ENCODE measurements around the gene C6orf15. TPM values are rescaled to one million over a fixed set of nuclear protein-coding genes. Genes with fewer than 3 reads are reported as not detected.

C6orf15 gene
- total RNA-seq, 1 experiment from 2014 or later = not detected

- no peak for DNase-seq (ENCODE audit: low read depth)
Measured at GRCh38 chr6:31107052-31107451, 5.3 kb downstream of the C6orf15 start.

GRCh38 chr6:31103136-31103535 lies 9.2 kb downstream of the C6orf15 start:
- DNase-seq (ENCODE audit: low read depth) = no peak

GRCh38 chr6:31098449-31098938 lies 13.9 kb downstream of the C6orf15 start:
- DNase-seq (ENCODE audit: low read depth) = no peak

GRCh38 chr6:31096656-31097055 lies 15.7 kb downstream of the C6orf15 start:
- DNase-seq (ENCODE audit: low read depth) = no peak

DNA sequence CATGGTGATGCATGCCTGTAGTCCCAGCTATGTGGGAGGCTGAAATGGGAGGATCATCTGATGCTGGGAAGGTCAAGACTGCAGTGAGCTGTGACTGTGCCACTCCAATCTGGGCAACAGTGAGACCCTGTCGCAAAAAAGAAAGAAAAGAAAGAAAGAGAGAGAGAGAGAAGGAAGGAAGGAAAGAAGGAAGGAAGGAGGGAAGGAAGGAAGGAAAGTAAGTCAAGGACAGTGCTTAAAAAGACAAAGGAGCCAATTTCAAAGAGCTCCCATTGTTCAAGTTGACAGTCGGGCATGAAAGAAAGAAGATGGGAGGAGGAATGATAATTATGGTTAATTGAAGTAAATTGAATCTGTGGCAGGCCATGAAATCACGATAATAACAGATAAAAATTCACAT lies 16.2 kb downstream of the C6orf15 start:
- DNase-seq (ENCODE audit: low read depth) = no peak

- DNase-seq (ENCODE audit: low read depth) = peak; percentile 35
Measured at GRCh38 chr6:31094389-31094881, 17.9 kb downstream of the C6orf15 start.

- no peak for DNase-seq (ENCODE audit: low read depth)
Measured at GRCh38 chr6:31092769-31093505, 19.4 kb downstream of the C6orf15 start.

DNA sequence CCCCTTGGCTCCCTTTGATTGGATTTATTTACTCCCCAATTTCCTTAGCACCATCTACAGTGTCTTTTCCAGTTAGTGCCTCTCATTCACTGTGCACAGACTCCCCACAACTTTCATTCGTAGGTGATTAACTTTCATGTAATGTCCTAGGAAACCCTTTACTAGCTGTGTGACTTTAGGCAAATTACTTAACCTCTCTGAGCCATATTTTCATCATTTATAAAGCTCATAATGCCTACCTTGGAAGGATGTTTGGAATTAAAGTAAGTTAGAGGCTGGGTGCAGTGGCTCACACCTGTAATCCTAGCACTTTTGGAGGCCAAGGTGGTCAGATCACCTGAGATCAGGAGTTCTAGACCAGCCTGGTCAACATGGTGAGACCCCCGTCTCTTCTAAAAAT lies 20.1 kb downstream of the C6orf15 start:
- DNase-seq (ENCODE audit: low read depth) = no peak

GRCh38 chr6:31091680-31092079 lies 20.7 kb downstream of the C6orf15 start:
- no peak for DNase-seq (ENCODE audit: low read depth)

DNA sequence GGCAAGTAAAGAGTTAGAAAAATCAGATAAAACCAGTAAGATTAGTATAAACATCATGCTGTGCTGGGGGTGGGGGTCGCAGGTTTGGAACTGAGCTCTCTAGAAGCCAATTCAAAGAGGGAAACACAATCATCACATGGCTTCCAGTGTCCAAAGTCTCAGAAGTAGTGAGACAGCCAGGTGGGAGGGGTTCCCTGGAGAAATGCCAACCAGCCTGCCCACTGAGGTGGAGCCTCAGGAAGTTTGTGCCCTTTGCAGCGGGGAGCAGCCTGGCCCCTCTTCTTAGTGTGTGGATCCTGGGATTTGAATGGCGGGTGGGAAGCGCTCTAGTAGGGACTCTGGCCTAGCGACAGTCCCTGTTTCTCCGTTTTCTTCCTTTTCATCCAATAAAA lies 21.4 kb downstream of the C6orf15 start:
- no peak for DNase-seq (ENCODE audit: low read depth)

GRCh38 chr6:31090275-31090972 lies 22.0 kb downstream of the C6orf15 start:
- no peak for DNase-seq (ENCODE audit: low read depth)

GRCh38 chr6:31087494-31088089 lies 24.8 kb downstream of the C6orf15 start:
- peak; percentile 93 for DNase-seq (ENCODE audit: low read depth)

GRCh38 chr6:31086788-31087440 lies 25.5 kb downstream of the C6orf15 start:
- DNase-seq (ENCODE audit: low read depth) = peak; percentile 72

GRCh38 chr6:31083742-31084354 lies 28.5 kb downstream of the C6orf15 start:
- peak; percentile 85 for DNase-seq (ENCODE audit: low read depth)

- no peak for DNase-seq (ENCODE audit: low read depth)
Measured at GRCh38 chr6:31081872-31082271, 30.5 kb downstream of the C6orf15 start.

DNA sequence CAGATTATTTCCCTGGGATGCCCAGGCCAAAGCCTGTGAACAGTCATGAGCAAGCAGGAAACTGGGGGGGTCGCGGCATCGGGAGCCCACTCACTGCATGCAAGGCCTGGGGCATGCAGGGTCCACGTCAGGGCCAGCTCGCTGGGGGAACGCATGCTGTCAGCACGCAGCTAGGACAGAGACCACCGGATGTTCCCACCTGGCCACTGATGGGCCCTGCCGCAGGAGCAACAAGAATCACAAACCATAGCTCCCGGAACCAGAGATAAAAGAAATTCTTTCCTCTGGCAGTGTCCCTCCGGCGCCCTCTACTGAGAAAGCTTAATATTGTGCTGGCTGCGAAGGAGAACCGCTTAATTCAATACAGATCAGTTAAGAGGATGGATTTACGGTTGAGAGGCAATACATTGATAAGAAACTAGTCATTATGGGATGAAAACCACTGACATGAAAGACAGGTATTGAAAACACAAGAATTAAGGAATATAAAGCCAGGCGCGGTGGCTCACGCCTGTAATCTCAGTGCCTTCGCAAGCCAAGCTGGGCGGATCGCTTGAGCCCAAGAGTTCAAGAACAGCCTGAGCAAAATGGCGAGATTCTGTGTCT lies 32.6 kb downstream of the C6orf15 start:
- peak; percentile 65 for DNase-seq (ENCODE audit: low read depth)

DNA sequence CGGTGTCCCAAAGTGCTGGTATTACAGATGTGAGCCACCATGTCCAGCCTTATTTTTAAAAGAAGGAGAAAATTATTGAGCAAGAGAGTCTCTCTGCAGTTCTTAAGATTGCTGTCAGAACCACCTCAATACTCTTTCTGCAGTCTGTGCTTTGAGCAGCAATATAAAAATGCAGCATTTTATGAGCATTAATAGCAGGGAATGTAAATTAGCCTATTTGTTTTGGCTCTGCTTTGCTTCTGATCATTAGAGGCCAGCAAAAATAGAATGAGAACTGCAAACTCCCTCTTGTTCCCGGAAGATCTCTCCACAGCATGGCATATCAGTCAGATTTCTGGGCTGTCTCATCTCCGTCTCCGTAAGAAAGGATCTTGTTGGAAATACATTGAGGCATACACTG lies 35.8 kb downstream of the C6orf15 start:
- DNase-seq (ENCODE audit: low read depth) = no peak

GRCh38 chr6:31075528-31075927 lies 36.8 kb downstream of the C6orf15 start:
- peak; percentile 52 for DNase-seq (ENCODE audit: low read depth)

DNA sequence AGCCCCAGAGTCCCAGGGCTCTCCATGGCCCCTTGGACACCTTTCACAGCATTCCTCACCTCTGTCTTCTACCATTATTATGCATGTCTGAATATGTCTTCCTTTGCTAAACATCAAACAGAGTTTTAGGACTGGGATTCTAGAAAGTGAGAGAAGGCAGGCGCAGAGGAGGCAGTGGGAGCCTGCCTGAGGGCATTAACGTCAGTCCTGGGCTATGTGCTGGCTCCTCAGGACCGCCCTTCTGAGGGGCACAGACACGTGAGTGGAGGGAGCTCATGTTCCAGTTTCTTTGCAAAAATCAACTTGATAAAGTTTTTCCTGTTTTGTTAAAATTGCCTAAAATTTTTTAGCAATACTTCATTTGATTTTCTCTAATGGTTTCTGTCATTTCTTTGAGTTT lies 38.0 kb downstream of the C6orf15 start:
- DNase-seq (ENCODE audit: low read depth) = no peak

DNA sequence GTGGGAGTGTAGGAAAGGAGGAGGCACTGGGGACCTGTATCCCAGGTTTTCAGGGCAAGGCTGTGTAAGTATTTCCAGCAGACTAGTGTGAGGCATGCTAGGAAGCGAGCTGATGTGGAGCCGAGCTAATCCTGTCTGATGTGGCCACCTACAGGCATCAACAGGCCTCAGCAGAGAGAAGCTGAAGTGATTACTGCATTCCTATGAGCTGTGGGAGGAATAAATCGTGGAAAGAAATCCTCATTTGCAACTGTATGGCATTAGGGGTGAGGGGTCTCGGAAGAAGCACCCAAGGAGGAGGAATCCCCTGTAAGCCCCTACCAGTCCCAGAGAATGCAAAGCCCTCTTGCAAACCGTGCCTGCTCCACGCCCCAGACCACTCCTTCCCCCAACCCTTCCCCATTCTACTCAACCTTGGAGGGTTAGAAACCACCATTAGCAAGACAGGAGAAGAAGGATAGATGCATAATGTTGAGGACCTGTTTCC lies 41.6 kb downstream of the C6orf15 start:
- peak; percentile 77 for DNase-seq (ENCODE audit: low read depth)

Data from Daoy (cell line).